ENCODE measurements around the gene DIP2C. TPM values are rescaled to one million over a fixed set of nuclear protein-coding genes. Genes with fewer than 3 reads are reported as not detected.
A peak's percentile ranks its signal among the peaks of the same experiment; 100 is the strongest.

DIP2C gene
- total RNA-seq, 1 donor from 2014 or later = 23.1 TPM

GRCh38 chr10:314871-315270 is 374.6 kb downstream of the DIP2C start:
- peaks cover 3% of the 10 kb centered on the region for H3K4me1 Mint-ChIP-seq (ENCODE audit: unreplicated experiment)
- H3K27ac Mint-ChIP-seq = no peak overlapping the region
- TF ChIP-seq, protein P1, sequence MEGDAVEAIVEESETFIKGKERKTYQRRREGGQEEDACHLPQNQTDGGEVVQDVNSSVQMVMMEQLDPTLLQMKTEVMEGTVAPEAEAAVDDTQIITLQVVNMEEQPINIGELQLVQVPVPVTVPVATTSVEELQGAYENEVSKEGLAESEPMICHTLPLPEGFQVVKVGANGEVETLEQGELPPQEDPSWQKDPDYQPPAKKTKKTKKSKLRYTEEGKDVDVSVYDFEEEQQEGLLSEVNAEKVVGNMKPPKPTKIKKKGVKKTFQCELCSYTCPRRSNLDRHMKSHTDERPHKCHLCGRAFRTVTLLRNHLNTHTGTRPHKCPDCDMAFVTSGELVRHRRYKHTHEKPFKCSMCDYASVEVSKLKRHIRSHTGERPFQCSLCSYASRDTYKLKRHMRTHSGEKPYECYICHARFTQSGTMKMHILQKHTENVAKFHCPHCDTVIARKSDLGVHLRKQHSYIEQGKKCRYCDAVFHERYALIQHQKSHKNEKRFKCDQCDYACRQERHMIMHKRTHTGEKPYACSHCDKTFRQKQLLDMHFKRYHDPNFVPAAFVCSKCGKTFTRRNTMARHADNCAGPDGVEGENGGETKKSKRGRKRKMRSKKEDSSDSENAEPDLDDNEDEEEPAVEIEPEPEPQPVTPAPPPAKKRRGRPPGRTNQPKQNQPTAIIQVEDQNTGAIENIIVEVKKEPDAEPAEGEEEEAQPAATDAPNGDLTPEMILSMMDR (conservative IDR thresholded peaks at IDR 0.05) = no peak

GRCh38 chr10:314381-314780 is 375.1 kb downstream of the DIP2C start:
- Mint-ChIP-seq H3K4me3 (no peak overlapping the region), H3K9me3 (no peaks in the 10 kb centered on the region), H3K4me1 (ENCODE audit: unreplicated experiment) (peaks cover 3% of the 10 kb centered on the region), H3K27me3 (no peaks in the 10 kb centered on the region), H3K36me3 (peaks cover 17% of the 10 kb centered on the region), H3K27ac (peak overlapping the region; percentile 67)
- TF ChIP-seq, protein P1 (conservative IDR thresholded peaks at IDR 0.05) = no peak
- DNase-seq (ENCODE audit: extremely low spot score, unreplicated experiment) = no peak

More at GRCh38 chr10:314871-315270, 374.6 kb downstream of the DIP2C start:
- no peak for DNase-seq (ENCODE audit: extremely low spot score, unreplicated experiment)
- Mint-ChIP-seq H3K4me3 (no peak overlapping the region), H3K27me3 (no peaks in the 10 kb centered on the region), H3K9me3 (no peaks in the 10 kb centered on the region), H3K36me3 (peaks cover 17% of the 10 kb centered on the region)

GRCh38 chr10:311901-312665 is 377.4 kb downstream of the DIP2C start:
- Mint-ChIP-seq H3K4me1 (ENCODE audit: unreplicated experiment) (peaks cover 8% of the 10 kb centered on the region), H3K27me3 (no peaks in the 10 kb centered on the region), H3K27ac (no peak overlapping the region), H3K36me3 (peaks cover 16% of the 10 kb centered on the region), H3K4me3 (no peak overlapping the region), H3K9me3 (no peaks in the 10 kb centered on the region)
- DNase-seq (ENCODE audit: extremely low spot score, unreplicated experiment) = no peak
- TF ChIP-seq, protein P1 (conservative IDR thresholded peaks at IDR 0.05) = no peak

DNA sequence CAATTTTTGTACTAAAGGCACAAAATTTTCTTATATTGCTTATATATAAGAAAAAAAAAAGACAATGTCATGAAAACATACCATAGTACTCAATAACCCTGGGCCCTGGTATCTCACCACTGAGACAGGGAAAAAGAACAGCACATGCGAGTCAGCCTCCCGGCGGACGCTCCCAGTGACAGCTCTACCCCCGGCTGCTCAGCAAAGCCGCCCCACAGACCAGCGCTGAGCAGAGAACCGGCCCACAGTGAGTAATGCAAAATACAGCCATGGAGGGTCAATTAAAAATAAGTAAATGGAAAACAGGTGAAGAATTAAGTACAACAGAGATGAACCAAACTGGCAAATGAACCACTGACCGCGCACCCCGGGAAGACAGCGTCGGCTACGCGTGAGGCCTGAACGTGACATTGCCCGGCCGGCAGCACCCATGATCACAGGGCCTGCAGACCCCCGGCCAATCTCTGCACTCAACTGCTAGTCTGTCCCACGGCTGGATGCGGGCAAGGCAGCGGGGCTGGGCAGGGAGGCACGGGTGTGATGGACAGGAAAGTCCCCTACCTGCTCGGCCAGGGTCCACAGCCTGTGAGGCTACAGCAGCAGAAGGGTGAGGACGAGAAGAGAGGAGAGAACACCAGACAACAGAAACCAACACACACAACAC is 378.4 kb downstream of the DIP2C start:
- Mint-ChIP-seq H3K4me3 (no peak overlapping the region), H3K4me1 (ENCODE audit: unreplicated experiment) (peaks cover 17% of the 10 kb centered on the region), H3K27me3 (no peaks in the 10 kb centered on the region), H3K9me3 (no peaks in the 10 kb centered on the region), H3K36me3 (peaks cover 17% of the 10 kb centered on the region), H3K27ac (no peak overlapping the region)
- DNase-seq (ENCODE audit: extremely low spot score, unreplicated experiment) = no peak
- TF ChIP-seq, protein P1 (conservative IDR thresholded peaks at IDR 0.05) = no peak

DNA sequence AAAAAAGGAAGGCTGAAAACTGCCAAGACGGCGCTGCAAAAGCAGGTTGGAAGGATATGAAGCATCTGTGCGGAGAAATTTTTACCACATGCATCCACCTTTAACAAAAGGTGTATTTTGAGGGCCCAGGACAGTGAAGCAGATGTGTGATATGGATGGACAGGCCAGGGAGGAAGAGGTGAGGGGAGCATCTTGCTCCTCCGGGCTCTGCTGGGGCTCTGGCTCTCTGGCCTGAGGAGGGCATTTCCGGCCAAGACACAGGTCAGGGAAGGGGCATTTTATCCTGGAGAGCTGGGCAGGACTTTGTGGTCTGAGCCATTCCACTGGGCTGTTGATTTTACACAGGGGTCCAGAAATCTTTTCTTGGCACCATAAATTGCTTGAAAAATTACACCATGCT is 379.1 kb downstream of the DIP2C start:
- no peaks in the 10 kb centered on the region for H3K27me3 Mint-ChIP-seq
- TF ChIP-seq, protein P1 (conservative IDR thresholded peaks at IDR 0.05) = no peak
- no peak for DNase-seq (ENCODE audit: extremely low spot score, unreplicated experiment)
- H3K9me3 Mint-ChIP-seq = no peaks in the 10 kb centered on the region
- H3K4me1 Mint-ChIP-seq (ENCODE audit: unreplicated experiment) = peaks cover 17% of the 10 kb centered on the region
- peaks cover 17% of the 10 kb centered on the region for H3K36me3 Mint-ChIP-seq
- H3K4me3 Mint-ChIP-seq = no peak overlapping the region
- H3K27ac Mint-ChIP-seq = no peak overlapping the region

All from type B pancreatic cell (in vitro differentiated cells).